GM15510 (cell line): ENCODE measurements around the gene ARHGEF33.

Source experiments
- POLR2A ChIP-seq: IDR thresholded peaks from 3 replicates; pipeline ENCODE4 v1.6.1; 2011; ENCODE audit warnings: borderline replicate concordance; ENCODE audit not compliant: insufficient read length; ENCODE audit errors: extremely low read depth

ARHGEF33 gene

DNA sequence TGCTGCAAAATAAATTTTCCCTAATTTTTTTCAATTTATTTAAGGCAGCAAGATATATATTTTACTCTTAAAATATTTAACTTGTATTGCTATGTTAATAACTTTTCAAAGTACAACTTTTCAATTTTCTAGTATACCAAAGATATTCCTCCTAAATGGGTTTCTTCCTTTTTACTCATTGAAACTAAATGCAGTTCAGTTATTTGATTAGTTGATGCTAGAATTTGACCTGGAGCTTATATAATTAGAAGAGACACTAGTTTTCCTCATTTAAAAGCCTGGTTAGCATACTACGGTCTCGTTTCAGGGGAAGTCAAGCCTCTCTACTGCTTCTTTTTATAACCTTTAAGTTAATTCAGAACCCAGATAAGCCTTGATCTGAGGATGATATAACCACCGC lies at the start of gene ARHGEF33:
Gene ARHGEF33 (plus strand): TSS at position 301 of the 400 bp plus-strand sequence. CDS start 29,573 bp downstream, outside the sequence.
- no peak for TF ChIP-seq POLR2A

DNA sequence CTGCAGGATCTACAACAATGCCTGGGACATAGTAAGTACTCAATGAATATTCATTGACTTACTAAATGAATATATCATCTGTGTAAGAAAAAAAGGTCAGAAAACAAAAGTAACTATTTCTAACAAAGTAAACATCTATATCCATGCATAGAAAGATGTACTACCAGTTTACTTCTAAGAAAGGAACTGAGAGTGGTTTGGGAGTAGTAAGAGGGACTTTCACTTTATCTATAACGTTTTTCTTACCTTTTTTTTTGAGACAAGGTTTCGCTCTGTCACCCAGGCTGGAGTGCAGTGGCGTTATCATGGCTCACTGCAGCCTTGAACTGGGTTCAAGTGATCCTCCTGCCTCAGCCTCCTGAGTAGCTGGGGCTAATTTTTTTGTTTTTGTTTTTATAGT lies 39.6 kb upstream of the ARHGEF33 start:
- no peak for TF ChIP-seq POLR2A

DNA sequence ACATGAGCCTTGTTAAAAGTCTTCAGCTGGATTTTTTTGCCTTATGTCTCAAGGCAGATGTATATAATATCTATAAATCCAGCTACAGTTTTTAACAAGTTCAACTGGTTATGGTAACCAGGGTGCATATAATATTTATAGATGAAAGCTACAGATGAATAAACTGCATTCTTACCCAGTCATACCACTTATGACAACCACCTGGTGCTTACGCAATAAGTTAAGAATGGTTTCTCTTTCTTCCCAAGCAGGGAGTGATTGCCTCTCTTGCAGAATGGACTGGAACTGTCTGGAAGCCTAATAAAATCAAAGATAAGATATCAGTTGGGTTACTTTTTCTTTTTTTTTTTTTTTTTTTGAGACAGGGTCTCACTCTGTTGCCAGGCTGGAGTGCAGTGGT lies 33.5 kb upstream of the ARHGEF33 start:
- TF ChIP-seq POLR2A: no peak

DNA sequence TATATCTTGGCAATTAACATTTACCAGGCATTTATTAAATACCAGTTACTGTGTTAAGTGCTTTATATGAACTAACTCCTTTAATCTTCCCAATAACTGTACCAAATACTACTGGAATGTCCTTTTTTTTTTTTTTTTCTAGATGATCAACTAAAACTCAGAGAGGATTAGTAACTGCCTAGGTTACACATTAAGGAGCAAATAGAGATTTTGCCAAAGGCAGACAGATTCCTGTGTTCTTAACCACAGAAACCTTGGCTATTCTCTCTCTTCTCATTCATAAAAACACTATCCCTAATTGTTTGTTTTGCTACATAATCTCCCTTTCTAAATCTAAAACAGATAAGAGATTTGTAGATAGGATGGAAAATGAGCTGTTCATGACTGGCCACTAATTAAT lies 27.2 kb upstream of the ARHGEF33 start:
- no peak for TF ChIP-seq POLR2A

DNA sequence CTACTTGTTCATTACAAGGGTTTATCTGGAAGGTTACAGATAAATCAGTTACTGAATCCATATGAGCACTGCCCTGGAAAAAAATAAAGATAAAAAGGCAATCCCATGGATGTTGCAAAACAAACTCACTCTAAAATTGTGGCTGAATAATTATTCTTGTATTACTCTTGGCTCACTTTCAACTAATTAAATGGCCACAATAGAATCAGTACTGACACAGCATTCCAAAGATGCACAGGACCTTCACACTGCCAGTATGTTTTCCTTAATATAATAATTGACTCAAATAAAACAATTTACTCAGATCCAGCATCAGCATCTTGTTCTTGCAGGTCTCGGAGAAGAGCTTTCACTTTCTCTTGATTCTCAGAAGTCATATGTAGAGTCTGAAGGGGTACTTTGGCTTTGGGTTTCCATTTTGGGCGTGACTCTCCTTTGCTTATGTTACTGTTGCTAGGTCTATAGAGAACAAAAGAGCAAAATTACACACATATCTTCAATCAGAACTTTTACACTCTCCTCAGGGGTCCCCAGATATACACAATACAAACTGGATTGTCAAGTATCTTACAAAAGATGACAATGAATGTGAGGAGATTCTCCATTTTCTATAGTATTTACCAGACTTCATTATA lies 26.5 kb upstream of the ARHGEF33 start:
- no peak for TF ChIP-seq POLR2A

DNA sequence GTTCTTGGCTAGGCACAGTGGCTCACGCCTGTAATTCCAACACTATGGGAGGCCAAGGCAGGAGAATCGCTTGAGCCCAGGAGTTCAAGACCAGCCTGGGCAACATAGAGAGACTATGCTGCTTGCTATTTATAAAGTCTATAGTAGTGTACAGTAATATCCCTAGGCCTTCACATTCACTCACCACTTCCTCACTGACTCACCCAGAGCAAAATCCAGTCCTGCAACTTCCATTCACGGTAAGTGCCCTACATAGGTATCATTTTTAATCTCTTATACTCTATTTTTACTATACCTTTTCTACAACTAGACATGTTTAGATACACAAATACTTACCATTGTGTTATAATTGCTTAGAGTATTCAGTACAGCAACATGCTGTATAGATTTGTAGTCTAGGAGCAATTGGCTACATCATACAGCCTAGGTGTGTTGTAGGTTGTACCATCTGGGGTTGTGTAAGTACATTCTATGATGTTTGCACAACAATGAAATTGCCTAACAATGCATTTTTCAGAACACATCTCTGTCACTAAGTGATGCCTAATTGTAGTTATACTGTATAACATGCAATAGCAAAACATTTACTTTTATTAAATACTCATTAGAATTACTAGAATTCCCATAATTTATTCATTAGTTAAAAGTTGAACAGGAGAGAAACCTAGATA lies 22.8 kb upstream of the ARHGEF33 start:
- TF ChIP-seq POLR2A: no peak

DNA sequence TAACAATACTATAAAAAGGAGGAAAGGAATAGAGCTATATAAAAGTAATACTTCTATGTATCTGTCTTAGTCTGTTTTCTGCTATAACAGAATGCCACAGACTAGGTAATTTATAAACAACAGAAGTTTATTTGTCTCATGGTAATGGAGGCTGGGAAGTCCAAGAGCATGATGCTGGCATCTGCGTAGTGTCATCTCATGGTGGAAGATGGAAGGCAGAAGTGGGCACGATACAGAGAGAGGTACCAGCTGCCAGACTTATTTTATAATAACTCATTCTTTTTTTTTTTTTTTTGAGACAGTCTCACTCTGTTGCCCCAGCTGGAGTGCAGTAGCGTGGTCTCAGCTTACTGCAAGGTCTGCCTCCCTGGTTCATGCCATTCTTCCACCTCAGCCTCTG lies 18.2 kb upstream of the ARHGEF33 start:
- TF ChIP-seq POLR2A: no peak

DNA sequence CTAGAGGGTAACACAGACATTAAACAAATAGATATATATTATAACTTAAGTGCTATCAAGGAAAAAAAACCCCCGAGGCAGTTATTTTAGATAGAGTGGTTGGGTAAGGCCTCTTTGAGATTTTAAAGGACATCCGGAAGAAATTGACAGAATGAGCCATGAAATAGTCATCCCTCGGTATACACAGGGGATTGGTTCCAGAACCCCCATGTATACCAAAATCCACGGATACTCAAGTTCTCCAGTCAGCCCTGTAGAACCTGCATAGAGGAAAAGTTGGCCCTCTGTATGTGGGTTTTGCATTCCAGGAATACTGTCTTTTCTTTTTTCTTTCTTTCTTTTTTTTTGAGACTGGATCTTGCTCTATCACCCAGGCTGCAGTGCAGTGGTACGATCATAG lies 15.9 kb upstream of the ARHGEF33 start:
- no peak for TF ChIP-seq POLR2A

DNA sequence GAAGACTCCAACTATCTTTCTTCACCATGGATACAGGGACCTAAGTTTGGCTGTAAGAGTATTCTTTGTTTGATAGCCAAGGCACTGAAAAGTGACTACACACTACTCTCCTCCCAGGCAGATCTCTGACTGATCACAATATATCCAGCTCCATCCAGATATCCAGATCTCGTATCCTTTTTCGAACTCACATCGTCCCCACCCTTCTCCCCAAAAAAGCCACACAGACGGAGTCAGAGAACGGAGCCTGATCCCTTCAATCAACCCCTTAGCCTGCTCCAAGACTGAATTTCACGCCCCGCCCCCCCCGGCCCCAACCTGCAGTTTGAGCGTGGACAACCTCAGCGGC lies 14.5 kb upstream of the ARHGEF33 start:
- TF ChIP-seq POLR2A: no peak

DNA sequence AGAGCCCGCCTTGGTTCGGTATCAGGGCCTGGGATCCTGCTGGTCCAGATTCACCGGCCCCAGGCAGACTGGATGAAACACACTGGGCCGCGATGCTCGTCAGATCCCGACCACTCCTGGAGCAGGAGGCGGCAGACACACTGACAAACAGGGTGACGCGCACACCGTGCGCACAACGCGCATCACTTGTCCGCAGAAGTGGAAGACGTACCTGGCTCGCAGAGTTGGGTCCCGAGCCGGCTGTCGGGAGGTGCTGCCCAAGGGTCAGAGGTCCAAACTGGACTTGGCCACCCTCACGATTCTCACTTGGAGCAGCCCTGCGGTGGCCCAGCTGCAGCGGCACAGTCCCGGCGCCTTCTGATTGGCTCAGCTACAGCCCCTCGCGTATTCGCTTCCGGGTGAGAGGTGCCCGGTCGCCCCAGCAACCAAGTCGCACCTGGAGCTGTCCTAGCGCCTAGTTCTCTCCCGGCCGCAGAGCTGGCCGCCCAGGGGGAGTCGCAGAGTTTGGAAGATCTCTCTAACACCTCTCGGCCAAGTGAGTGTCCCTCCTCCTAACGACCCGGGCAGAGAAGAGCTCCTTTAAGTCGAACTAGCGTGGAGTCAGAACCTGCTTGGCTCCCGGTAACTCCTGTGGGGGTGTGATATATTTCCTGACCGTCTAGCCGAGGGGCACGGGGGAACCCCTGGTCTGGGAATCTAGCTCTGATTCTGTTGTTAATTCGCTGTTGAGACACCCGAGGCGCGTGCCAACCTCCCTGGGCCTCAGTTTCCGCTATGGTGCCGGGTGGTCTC lies 13.9 kb upstream of the ARHGEF33 start, which contains the start of the genes DHX57 and MORN2:
Gene DHX57 (minus strand): TSS at position 359 of the 792 bp plus-strand sequence. CDS start 7,529 bp downstream, outside the sequence.
Gene MORN2 (plus strand): TSS at position 401 of the 792 bp plus-strand sequence.
- peak; percentile 61 for TF ChIP-seq POLR2A

DNA sequence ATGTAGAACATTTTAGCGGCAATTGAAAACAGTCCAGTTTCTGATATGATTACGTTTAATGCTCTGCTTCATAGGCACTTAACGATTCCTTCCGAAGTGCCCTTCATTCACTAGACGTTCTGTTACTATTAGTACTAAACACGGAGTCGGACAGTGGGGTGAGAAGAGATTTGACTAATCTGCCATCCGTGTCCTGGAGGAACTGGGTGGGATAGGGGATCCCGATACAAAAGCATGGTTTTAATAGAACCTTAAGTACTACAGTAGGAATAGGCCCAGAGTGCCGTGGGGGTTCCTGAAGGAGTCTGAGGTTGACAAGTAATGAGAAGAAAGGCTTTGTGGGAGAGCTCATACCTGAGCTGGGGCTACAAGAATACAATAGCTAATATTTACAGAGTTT lies 13.3 kb upstream of the ARHGEF33 start:
- TF ChIP-seq POLR2A: no peak

DNA sequence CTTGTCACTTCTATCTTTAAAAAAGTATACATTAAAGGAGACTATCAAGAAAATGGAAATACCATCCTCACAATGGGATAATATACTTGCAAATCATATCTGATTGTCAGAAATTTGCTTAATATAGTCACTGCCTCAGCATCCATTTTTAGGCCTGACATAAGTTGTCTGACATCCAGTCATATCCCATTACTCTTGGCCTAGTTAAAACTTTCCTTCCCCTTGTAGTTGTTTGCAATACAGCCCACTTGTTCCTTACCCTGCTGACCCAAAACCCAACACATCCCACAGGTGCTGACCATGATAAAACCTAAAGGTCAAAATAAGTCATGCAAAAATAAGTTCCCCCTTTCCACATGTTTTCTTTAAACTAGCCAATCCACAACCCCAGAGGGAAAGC lies 3.6 kb upstream of the ARHGEF33 start:
- no peak for TF ChIP-seq POLR2A

DNA sequence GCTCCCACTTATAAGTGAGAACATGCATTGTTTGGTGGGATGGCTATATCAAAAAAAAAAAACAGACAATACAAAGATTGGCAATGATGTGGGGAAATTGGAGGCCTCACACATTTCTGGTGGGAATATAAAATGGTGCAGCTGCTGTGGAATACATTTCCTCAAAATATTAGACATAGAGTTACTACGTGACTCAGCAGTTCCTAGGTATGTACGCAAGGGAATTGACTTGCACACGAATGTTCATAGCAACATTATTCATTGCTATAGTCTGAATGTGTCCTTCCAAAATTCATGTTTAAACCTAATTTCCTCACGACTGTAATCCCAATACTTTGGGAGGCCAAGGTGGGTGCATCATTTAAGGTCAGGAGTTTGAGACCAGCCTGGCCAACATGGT lies 2.3 kb upstream of the ARHGEF33 start:
- TF ChIP-seq POLR2A: no peak

DNA sequence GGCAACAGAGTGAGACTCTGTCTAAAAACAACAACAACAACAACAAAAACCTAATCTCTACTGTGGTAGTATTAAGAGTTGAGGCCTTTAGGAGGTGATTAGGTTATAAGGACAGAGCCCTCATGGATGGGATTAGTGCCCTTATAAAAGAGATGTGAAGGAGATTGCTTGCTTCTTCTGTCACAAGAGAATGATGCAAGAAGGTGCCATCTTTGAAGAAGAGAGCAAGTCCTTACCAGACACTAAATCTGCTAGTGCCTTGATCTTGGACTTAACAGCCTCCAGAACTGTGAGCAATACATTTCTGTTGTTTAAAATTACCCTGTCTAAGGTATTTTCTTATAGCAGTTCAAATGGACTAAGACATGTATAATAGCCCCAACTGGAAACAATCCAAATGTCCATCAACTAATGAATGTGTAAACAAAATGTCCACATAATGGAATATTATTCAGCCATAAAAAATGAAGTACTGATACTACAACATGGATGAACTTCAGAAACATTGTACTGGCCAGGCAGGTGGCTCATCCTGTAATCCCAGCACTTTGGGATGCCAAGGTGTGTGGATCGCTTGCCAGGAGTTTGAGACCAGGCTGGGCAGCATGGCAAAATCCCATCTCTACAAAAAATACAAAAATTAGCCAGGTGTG lies 1.6 kb upstream of the ARHGEF33 start:
- no peak for TF ChIP-seq POLR2A

DNA sequence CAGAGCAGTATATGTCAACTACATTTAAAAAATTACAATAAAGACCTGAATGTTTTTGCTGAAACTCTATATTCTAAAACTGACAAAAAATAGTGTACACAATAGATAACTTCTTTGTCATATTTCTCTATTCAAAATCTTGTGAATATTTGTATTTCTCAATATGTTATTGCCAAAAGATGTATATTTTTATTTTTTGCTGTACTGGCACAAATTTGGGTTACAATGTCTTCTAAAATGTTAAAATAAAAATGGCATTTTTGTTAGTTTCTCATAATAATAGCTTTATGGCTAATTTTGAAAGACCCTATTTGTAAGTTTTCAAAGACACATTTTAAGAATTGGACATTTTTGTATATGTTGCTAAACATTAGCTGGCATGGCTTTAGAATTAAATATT lies 630 bp upstream of the ARHGEF33 start:
- TF ChIP-seq POLR2A: no peak
